KOPT-K1 (cell line): Measurements from ENCODE around the gene HMG20B.

Source experiments
- H3K27ac ChIP-seq: fragments of 200-600 bp; sonication (generic); 2 replicates; pipeline ENCODE4 v1.5.1; 2016; ENCODE audit warnings: antibody characterized with exemption, mild to moderate bottlenecking, low read depth, low read length; ENCODE audit not compliant: poor library complexity, severe bottlenecking
- H3K36me3 ChIP-seq: fragments of 200-600 bp; sonication (generic); 2 replicates; pipeline ENCODE4 v1.5.1; 2017; ENCODE audit warnings: antibody characterized with exemption, mild to moderate bottlenecking, low read length, moderate library complexity; ENCODE audit not compliant: insufficient read depth
- H3K9me3 ChIP-seq: fragments of 200-600 bp; sonication (generic); 2 replicates; pipeline ENCODE4 v1.5.1; 2017; ENCODE audit warnings: antibody characterized with exemption, low read length, mild to moderate bottlenecking; ENCODE audit not compliant: insufficient read depth, poor library complexity, severe bottlenecking

HMG20B gene

DNA sequence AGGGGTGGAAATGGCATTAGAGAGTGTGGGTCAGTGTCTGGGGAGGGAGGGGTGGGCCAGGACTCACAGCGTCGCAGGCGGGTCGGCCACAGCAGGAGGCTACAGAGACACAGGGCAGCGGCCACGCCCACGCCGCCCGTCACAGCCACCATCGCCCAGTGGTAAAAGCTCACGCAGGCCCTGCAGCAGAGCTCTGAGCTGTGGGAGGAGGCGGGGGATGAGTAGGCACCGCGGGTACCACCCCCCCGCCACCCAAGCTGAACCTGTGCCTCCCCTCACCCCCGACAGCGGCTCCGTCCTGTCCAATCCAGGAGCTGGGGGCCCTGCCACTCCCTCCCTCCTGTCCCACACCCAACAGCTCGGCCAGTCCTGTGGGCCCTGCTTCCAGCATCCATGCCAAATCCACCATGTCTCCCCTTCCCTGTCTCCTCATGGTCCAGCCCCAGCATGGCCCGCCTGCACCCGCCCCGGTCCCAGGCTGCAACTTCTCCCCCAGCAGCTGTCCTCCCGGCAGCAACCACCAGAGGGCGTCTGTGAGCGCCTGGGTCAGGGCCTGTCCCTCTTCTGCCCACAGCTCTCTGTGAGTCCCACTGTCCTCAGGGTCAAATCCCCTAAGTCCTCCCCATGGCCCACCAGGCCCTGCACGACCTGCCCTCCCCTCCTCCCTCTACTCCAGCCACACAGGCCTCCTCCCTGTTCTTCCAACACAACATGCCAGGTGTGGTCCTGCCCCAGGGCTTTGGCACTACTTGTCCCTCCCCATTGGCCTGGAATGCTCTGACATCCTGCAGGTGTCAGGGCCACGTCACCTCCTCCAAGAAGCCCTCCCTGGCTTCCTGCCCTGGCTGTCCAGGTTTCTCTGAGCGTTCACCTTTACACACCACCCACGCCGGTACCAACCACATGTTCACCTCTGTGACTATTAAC is 27.7 kb upstream of the HMG20B start:
- Histone ChIP-seq H3K27ac (no peak overlapping the region), H3K36me3 (peaks cover 44% of the 10 kb centered on the region), H3K9me3 (no peaks in the 10 kb centered on the region)

DNA sequence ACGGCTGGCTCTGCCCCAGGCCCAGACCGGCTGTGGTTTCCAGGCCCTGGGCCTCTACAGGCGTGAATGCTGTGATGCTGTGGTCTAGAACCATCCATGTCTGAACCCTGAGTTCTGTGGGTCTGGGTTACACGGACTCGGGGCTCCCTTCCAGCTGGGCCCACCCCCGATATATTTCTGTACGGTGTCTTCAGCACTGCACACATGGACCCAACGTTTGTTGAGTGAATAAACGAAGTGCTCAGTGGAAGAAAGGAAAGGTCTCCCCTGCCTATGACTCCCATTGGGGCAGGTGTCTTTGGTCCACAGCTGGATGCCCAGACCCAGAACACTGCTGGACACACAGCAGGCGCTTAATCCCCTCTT is 27.1 kb upstream of the HMG20B start:
- H3K9me3 ChIP-seq: no peaks in the 10 kb centered on the region
- peaks cover 45% of the 10 kb centered on the region for H3K36me3 ChIP-seq
- H3K27ac ChIP-seq: no peak overlapping the region

DNA sequence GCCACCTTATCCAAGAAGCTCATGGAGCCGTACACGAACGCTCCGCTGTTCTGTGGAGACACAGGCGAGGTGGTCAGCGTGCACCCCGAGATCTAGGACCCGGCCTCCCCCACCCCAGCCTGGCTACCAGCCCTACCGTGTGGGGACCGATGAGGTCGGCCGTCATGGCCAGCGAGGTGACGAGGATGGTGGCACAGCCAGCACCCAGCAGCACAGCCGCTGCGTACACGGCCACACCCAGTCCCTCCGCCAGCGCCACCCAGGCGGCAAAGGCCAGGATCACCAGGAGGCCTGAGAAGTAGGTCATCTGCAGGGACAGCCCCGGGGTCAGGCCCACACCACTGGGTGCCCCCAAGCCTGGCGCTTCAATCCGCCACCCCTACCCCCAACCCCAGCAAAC is 26.6 kb upstream of the HMG20B start:
- H3K27ac ChIP-seq: no peak overlapping the region
- H3K36me3 ChIP-seq: peaks cover 50% of the 10 kb centered on the region

DNA sequence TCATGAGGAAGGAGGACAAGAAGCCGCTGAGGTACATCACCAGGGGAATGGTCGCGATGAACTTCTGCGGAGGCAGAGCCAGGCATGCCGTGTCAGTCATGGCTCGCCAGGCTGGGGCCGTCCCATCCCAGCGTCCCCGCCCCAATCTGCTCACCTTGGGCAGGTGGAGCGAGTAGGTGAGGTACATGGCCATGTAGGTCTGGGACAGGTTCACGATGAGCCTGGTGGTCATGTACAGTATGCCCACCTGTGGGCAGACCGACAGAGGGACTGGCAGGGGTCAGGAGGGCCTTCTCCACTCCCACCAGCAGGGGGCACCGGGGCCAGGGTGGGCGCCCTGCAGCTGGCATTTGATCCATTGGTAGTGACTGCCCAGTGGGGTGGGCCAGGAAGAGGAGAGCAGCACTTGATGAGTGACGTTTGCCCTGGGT is 25.4 kb upstream of the HMG20B start:
- H3K27ac ChIP-seq: no peak overlapping the region
- H3K9me3 ChIP-seq: no peaks in the 10 kb centered on the region
- peaks cover 50% of the 10 kb centered on the region for H3K36me3 ChIP-seq

More for the DNA sequence above, 26.6 kb upstream of the HMG20B start:
- H3K9me3 ChIP-seq: no peaks in the 10 kb centered on the region

DNA sequence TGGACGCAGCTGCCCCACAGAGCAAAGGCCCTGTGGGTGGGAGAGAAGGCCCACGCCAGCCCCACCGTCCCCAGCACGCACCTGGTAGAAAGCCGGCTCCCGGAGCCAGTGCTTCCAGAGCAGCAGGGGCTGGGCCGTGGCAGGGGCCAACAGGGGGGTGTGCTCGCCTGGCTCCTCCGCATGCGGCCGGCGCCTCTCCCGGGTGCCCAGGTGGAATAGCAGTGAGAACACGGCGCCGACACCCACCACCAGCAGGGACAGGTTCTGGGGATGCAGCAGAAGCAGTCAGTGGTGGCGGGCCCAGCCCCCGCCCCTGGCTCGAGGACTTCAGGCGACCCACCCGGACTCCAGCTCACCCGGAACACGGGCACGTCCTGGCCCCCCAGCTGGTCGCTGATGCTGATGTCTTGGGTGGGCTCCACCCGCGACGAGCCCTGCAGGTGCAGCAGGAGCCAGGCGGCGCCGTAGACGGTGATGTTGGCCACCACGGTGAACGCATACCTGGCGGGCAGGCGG is 24.9 kb upstream of the HMG20B start:
- H3K9me3 ChIP-seq: no peaks in the 10 kb centered on the region
- peaks cover 50% of the 10 kb centered on the region for H3K36me3 ChIP-seq
- H3K27ac ChIP-seq: no peak overlapping the region

DNA sequence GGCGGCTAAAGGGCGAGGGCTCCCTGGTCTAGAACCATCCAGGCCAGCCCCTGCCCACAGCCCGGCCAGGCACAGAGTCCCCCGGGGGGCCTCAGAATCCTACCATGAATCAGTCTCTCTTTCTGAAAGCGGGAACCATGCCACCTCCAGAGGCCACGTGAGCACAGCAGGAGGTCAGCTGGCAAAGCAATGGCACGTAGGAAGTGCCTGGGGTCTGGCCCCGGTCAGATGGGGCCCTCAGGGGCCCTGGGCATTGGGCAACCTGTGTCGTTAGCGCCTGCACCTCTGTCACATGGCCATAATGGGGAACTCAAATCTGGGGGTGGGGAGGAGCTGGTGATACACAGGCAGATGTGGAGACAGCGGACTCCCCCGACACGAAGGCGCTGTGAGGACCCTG is 24.1 kb upstream of the HMG20B start:
- H3K36me3 ChIP-seq: peaks cover 47% of the 10 kb centered on the region
- no peak overlapping the region for H3K27ac ChIP-seq
- no peaks in the 10 kb centered on the region for H3K9me3 ChIP-seq

DNA sequence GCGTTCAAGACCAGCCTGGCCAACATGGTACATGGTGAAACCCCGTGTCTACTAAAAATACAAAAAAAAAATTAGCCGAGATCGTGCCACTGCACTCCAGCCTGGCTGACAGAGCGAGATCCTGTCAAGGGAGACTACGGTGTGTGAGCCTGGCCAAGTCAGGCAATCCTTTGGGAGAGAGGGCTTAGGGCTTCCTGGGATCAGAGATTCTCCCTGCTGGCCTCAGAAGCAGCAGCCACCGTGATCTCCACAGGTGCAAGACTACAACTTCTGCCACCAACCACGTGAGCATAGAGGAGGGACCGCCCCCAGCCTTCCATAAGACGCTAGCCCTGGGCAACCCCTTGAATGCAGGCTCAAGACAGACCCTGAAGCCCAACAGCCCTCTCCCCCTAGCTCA is 22.9 kb upstream of the HMG20B start:
- no peak overlapping the region for H3K27ac ChIP-seq
- H3K36me3 ChIP-seq: peaks cover 35% of the 10 kb centered on the region
- no peaks in the 10 kb centered on the region for H3K9me3 ChIP-seq

DNA sequence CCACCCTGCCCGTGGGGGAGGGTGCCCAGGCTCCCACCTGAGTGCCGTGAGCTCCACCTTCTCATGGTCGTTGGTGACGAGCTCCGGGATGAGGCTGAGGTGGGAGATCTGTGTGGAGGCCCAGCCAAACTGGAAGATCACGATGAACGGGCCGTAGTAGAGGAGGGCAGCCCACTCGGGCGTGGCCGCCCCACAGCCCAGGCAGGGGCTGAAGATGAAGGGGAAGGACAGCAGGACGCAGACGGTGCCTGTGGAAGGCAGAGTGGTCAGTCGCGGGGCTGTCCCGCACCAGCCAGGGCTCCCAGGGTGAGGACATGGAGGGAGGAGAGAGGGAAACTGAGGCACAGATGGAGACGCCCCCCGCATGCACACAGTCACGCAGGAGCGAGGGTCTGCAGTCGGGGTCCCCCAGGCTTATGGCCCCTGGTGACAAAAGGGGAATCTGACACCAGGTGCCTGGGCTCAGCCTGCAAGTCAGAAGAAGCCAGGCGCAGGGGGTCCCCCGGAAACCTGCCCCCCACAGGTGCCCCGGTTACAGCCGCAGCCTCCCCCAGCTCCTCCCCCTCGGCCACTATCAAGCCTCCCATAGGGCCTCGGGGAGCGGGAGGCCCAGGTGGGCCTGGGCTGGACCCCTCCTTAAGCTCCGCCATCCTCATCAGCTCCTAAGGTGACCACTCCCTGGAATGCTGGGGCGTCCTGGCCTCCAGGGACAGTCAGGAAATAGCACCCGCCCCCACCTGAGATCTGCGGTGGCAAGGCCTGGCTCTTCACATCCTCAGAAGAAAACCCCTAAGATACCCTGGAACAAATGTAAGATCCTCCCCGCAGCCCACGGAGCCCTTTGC is 21.6 kb upstream of the HMG20B start:
- Histone ChIP-seq H3K27ac (no peak overlapping the region), H3K36me3 (peaks cover 24% of the 10 kb centered on the region; the same call in 1 of the 2 replicates), H3K9me3 (no peaks in the 10 kb centered on the region)

DNA sequence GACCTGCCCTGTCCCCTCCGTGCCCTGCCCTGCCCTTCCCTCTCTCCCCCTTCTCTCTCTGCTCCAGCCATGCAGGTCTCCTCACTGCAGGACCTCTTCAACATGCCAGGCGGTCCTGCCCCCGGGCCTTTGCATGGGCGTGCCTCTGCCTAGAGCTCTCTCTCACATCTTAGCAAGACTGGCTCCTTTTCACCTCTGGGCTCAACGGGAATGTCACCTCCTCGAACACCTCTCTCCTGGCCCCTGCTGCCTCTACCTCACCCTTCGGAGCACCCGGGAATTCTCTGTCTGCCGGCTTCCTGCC is 21.0 kb upstream of the HMG20B start:
- Histone ChIP-seq H3K9me3 (no peaks in the 10 kb centered on the region), H3K27ac (no peak overlapping the region), H3K36me3 (peaks cover 19% of the 10 kb centered on the region; the same call in 1 of the 2 replicates)

DNA sequence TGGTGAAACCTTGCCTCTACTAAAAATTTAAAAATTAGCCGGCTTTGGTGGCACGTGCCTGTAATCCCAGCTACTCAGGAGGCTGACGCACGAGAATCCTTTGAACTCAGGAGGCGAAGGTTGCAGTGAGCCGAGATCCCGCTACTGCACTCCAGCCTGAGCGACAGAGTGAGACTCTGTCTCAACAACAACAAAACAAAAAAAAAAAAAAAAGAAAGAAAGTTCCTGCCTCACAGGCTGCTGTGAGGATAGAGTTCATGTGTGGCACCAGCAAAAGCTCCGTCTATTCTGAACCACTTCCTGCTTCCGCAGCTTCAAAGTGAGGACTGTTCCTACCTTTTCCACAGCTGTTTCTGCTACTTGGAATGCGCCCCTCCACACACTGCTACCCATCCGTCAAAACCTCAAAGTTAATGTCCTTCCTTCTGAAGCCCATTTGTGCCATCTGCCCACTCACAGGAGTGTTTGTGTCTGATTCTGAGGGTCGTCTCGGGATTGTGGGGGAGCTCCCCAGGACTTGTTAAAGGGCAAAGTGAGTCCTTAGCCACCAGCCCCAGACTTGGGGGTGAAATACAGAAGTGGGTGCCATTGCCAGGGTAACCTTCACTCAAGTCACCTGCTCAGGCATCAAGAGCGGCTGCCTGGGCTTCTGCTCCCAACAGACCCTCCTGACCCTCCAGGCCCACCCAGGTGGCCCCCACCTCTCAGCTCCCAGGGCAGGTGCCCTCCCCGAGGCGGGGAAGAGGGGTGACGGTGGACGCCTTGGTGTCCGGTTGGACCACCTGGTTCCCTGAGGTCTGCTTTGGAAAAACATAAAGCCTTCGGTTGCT is 18.3 kb upstream of the HMG20B start:
- Histone ChIP-seq H3K27ac (peak overlapping the region; percentile 56), H3K9me3 (no peaks in the 10 kb centered on the region), H3K36me3 (peaks cover 6% of the 10 kb centered on the region; the same call in 1 of the 2 replicates)

DNA sequence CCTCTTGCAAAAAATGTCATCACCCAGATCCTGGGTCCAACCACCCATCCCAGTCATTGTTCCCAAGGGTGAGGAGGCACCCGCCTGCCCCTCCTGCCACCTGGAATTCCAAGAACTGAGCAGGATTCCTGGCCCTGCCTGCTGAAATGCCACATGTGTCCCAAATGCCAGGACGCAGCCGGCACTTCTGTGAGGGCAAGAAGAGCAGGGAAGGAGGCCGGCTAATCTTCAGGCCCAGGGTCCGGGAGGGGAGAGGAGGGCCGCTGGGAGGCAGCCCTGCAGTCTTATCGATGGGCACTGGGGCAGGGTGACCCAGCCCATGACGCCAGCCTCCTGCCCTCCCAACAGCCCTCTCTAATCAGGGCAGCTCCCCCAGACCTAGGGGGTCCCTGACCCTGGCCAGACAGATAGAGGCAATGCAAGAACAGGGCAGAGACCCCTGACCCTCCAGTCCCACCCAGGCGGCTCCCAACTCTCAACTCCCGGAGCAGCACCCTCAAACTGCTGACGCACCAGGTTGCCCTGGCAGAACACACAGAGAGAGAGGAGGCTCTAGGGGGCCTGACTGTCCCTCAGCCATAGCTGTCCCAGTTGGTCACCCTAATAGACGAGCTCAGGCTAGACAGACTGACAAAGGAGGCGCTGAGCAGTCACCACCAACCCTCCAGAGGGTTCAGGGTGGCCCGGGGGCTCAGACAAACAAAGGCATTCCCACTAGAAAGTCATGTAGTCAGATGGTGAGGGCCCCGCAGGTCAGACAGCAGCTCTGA is 16.9 kb upstream of the HMG20B start:
- Histone ChIP-seq H3K27ac (no peak overlapping the region), H3K36me3 (peaks cover 3% of the 10 kb centered on the region; the same call in 1 of the 2 replicates), H3K9me3 (no peaks in the 10 kb centered on the region)

DNA sequence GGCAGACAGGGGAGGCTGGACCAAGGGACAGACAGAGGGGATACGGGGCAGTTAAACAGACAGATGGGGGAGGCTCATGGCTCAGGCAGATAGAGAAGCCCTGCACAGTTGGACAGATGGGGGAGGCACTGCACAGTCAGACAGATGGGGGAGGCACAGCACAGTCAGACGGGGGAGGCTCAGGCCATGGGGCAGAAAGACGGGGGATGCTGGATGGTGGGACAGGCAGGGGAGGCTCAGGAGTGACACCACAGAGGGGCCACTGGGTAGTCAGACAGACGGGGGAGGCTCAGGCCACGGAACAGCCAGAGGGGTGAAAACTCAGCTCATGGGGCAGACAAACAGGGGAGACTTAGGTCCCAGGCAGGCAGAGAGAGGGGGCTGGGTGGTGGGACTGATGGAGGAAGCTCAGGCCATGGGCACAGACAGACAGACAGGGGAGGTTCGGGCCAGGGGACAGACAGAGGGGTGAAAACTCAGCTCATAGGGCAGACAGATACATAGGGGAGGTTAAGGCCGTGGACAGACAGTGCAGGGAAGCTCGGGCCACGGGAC is 16.2 kb upstream of the HMG20B start:
- Histone ChIP-seq H3K9me3 (no peaks in the 10 kb centered on the region), H3K27ac (peak overlapping the region; percentile 46), H3K36me3 (no peaks in the 10 kb centered on the region)

DNA sequence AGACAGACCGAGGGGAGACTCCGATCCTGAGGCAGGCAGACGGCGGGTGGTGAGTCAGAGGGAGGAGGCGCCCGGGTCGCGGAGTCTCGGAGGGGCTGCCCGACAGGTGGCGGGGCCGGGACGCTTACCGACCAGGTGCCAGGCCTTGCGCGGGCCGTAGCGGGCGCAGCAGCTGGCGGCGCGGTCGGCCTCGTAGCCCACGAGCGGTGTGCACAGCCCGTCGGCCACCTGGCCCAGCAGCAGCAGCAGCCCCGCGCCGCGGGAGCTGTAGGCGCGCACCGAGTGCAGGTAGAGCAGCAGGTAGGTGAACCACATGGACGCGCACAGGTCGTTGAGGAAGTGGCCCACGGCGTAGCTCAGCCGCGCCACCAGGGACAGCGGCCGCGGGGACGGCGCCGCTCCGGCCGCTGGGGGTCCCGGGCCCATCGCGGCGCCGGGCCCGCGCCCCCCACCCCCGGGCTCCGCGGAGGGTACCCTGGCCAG is 15.7 kb upstream of the HMG20B start:
- Histone ChIP-seq H3K36me3 (no peaks in the 10 kb centered on the region), H3K9me3 (no peaks in the 10 kb centered on the region), H3K27ac (peak overlapping the region; percentile 46)
